ENCODE measurements around the gene SLC35B1.

The SLC35B1 gene, protein sequence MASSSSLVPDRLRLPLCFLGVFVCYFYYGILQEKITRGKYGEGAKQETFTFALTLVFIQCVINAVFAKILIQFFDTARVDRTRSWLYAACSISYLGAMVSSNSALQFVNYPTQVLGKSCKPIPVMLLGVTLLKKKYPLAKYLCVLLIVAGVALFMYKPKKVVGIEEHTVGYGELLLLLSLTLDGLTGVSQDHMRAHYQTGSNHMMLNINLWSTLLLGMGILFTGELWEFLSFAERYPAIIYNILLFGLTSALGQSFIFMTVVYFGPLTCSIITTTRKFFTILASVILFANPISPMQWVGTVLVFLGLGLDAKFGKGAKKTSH

DNA sequence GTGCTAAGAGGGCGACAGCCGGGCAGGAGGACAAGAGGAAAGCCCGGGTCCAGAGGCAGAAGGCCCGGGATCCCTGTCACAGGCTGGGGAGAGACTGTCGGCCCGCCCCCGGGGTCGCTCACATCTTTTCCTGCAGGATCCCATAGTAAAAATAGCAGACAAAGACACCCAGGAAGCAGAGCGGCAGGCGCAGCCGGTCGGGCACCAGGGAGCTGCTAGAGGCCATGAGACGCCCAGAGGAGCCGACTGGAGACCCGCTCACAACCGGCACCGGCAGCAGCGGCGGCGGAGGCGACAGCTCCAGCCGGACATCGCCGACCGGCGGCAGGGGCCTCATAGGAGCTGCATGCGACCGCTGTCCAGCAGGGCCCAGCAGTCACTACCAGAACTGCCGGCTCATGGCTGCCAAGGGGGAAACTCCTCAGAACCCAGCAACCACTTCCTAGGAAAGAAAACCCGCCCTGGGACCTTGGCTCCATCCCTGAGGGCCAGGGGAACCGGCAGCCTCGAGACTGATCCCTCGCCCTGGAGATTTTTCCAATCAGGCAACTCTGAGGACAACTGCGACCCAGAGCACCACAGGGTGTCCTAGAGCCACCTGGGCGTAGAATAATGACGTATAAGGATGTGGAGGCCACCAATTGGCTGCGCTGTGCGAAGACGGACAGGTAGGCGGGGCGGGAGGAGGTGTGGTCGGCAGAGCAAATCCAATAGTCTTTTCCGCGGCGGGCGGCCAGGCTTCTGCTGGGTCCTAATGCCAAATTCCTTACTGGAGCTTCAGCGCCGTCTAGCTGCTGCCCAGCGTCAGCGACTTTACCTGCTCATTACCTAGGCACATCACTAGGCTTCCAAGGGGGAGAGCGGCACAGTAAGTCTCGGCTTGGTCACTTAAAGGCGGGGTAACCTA is at the start of gene SLC35B1:
SLC35B1 (minus strand) TSS at position 357 of the 907 bp plus-strand sequence; CDS start at position 226, 131 bp downstream.
- peak; percentile 99 for DNase-seq

DNA sequence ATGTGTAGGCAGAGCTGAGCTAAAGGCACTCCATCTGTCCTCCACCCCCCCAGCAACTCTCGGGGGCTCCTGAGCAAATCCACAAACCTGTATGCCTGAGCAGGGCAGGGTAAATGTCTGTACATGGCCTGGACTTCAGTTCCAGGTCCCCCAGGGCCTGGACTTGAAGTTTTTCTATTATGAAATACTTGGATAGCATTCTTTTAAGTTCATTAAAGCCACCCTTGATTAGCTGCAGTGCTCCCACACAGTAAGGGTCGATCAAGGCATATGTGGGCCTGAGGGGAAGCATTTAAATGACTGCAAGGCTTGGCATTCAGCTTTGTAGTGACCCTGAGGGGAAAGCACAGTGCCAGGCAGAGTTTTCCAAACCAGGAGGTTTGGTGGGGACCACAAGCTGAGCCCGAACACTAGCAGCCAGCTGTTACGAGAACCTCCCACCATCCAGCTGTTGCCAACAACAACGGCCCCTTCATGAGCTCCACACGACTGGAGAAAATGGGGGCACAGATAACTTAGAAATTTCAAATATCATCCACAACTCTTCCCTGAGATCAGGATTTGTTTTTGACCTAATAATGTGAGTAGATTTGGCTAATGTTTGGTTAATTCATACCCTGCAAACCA is 49.5 kb upstream of the SLC35B1 start:
- DNase-seq: no peak

DNA sequence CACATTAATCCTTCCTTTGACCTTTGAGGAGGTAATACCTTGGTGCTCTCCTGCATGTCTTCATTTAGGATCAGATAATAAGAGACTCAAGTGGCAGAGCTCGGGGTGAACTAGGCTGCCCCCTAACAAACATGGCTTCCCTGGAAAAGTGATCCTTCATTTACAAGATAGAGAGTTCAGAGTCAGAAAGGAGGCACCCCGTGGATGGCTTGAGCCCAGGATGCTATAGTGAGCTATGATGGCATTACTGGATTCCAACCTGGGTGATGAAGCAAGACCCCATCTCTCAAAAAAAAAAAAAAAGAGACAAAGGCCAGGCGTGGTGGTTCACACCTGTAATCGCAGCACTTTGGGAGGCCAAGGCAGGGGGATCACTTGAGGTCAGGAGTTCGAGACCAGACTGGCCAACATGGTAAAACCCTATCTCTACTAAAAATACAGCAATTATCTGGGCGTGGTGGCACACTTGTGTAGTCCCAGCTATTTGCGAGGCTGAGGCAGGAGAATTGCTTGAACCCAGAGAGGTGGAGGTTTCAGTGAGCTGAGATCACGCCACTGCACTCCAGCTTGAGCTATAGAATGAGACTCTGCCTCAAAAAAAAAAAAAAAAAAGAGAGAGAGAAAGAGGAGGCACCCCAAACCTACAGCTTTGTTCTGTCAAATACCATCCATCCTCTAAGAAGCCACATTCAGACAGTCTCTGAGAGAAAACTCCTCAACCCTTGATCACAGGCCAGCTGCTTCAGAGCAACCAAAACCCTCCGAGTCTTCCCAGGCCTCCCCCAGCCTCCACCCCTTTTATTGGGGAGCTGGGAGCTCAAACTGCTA is 48.8 kb upstream of the SLC35B1 start:
- DNase-seq: no peak

DNA sequence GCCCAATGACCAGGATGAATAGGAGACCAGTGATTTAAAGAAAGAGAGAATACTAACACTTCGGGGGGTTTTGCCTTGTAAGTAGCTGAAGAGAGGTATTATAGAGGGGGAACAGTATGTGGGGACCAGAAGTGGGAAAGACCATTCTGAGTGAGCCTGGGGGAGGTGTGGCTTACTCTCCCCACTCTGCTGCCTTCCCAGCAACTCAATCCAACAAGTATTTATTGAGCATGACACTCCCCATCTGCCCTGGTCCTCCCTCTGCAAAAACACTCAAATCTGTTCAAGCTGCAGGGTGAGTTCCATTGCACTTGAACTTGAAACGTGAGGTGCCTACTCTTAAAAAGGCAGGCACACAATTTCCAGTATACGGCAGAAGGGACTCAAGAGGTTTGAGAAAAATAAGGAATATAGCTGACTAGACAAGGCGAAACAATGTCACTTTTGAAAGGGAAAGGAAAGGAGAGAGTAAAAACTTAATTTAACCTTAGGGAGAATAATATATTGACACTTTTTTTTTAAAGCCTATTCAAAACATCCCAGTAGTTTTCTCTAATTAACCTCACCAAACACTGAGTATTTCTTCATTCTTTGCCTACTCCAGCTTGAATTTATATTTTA is 48.0 kb upstream of the SLC35B1 start:
- DNase-seq: no peak

DNA sequence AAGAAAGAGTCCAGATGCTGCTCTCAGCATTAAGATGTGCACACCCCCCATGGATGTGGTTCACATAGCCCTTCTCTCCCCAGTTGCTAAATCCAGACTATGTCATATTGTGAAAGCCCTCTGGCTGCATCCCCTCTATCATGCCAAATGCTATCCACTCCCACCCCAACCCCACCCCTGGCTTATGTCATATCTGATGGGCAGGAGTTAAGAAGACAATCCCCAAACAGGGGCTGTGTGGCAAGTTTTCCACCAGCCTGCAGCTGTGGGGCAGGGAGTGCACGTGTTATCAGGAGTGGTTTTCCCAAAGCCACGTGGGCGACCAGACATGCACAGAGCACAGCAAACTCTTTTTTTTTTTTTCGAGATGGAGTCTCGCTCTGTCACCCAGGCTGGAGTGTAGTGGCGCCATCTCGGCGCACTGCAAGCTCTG is 46.2 kb upstream of the SLC35B1 start:
- DNase-seq: no peak

DNA sequence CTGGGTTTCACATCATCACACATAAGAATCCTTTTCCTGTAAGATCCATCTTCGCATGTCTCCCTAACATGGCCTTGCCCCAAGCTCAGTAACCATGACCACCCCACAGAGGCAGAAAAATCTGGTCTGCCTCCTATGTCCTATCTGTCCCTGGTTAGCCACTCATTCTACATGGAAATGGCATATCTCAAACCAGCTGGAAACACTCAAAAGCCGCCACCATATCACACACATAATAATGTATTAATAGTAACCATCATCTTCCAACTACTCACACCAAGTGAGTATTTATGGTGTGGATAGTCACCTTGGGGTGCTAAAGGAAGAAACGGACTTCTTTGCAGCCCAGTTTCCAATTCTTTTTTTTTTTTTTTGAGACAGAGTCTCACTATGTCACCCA is 44.7 kb upstream of the SLC35B1 start:
- no peak for DNase-seq

DNA sequence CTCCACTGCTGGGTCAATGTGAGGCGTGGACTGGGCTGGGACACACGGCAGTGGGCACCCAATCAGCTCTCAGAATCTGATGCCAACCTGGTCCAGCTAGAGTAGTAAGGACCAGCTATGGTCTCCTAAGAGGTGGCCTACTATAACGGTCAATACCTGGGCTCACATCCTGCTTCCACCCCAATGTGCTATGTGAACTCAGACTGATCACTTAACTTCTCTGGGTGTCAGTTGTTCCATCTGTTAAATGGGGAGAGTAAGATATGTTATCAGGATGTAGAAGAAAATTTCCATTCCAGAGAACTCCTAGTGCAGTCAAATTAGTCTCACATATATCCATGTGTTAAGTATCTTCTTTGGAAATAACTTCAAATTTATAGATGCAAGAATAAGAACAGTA is 42.0 kb upstream of the SLC35B1 start:
- no peak for DNase-seq

DNA sequence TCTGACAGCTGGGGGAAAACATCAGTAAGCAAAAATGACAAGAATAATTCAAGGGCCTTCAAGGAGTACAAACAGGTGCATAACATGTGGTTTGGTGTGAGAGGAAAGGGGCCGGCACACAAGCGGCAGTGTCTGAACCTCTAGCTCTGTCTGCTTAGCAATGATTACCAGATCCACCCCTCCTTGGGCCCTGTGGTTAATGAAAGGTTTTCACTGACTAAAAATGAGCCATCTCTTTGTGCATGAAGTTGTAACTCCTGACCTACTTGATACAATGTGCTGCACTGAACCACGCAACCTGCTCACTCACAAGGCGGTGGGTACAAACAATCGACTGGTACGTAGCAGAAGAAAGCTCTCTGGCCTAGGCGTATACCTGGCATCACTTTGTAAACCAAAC is 41.0 kb upstream of the SLC35B1 start:
- DNase-seq: peak; percentile 55

DNA sequence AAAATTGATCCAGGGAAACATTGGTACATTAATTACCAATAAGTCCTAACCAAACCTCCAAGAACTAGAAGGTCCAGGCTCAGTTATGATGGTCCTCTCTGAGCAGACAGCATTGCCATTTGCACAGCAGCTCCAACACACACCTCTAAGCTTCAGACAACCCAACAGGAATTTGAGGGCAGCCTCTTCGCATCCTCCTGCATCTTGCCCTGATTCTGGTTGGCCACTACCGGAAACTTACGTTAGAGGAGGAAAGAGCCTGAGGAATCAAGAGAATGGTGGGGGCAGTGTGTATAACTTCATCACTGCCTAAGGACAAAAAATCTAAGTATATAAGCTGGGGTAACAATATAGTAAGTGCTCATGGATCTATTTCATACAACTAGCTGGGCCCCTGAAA is 40.5 kb upstream of the SLC35B1 start:
- peak; percentile 23 for DNase-seq

DNA sequence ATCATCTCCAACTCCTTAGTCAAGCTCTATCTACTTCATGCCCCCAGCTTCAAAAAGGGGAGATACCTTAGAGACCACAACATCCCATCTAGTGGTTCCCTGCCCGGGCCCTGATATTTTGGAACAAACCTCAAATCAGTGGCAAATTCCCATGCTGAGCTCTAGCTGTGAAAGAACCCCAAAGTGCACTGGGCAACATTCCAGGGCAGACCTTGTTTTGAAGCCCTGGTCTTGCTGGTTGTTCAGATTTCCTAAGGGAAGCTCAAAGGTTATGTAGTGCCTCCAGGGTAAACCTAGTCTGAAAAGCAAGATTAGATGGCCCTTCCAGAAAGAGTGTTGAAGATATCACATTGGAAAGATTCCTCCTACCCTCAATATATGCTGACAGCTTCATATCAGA is 39.9 kb upstream of the SLC35B1 start:
- no peak for DNase-seq

DNA sequence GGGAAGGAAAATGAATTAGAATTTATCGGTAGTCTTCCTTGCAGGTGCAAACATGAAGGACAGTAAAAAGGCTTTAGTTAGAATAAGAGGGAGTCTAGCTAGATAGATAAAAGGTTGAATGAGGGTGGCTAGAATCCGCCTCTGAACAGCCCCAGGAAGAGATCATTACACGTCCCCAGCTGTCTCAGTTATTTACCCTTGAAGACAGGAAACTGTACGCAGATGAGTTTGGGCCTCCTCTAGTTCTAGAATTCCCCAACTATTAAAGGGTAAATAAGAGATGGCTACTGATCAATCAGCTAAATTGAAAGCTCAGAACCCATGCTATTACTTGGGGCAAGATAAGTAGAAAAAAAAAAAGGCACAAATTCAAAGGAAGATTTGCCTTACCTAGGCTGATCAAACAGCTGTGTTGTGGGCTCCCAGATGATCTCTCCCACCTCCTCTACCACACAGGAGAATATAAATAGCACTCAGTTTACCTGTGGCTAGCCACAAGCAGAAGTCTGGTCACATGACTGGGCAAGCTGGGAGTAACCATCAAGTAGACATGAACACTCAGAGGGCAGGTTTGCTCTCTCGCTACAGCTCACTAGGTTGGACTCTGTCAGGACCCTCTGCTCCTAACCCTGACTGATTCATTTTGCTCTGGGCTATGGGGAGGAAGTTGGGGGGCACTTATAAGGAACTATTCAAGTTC is 39.2 kb upstream of the SLC35B1 start:
- no peak for DNase-seq

DNA sequence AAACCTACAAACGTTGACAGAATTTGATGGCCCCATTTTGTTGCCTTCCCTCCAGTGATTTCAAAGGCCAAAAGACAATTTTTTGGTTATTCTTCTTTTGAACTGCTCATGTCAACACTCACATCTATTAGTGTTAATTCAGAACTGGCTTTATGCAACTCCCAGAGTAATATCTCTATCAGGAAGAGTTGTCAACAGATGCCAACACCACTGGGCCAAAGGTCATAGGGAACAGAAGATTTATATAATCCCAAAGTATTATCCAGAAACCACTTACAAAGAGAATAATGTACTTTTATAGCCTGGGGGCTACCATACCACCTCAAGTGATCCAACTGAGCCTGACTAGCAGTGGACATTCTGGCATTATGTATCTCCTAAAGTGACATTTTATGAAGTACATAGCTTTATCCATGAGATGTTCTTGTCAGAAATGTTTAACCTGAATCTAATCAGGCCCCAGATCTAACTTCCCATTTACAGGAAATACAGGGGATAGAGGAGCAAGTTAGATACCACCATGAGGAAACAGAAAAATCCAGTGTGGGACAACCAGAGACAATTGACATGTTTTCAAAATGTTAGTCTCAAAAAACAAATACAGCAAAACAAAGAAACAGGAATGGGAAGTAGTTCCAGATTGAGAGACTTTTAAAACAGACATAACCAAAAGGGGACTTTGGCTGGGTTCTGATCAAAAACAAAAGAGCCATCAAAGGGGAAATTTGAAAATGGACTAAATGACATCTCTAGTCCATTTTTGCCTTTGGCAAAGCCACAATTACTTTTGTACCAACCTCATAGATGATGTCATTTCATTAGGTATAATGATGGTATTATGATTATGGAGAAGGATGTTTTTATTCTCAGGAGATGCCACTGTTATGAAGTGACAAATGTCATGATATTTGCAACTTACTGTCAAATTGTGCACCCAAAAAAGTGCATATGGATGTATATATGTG is 37.7 kb upstream of the SLC35B1 start:
- DNase-seq: no peak

DNA sequence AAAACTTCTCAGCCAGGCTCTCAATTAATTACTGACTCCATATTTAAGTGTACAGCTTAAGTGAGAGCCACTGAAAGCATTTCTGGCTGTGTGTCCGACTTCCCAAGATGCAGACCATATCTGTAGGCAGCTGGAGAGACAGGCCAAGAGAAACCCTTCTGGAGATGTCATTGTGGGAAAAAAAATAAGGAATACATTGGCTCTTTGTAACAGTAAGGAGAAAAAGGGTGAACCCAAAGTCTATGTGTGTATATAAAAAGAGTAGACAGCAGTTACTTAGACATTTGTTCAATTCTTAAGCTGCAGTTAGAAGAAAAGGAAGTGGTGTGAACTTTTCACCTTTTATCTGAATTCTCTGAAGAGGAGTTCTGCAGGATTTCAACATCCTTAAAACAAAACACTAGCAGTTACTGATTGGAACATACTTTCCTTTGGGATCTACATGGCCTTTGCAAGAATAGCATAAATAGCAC is 34.4 kb upstream of the SLC35B1 start:
- DNase-seq: no peak

DNA sequence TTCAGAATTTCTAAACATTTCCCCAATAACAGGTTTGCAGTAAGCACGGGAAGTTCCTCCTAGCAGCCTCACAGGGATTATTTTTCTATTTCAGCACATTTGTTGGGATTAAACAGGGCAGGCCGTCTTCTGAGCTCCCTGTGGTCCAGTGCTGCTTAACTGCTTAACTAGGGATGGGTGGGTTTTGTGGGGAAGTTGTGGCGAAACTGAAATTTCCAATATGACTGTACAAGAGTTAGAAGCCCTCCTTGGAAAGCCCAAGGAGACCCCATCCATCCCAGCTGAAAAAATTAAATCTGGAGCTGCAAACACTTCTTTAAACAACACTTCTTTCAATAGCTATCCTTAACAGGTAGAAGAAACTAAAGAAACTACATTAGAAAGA is 33.9 kb upstream of the SLC35B1 start:
- DNase-seq: no peak

DNA sequence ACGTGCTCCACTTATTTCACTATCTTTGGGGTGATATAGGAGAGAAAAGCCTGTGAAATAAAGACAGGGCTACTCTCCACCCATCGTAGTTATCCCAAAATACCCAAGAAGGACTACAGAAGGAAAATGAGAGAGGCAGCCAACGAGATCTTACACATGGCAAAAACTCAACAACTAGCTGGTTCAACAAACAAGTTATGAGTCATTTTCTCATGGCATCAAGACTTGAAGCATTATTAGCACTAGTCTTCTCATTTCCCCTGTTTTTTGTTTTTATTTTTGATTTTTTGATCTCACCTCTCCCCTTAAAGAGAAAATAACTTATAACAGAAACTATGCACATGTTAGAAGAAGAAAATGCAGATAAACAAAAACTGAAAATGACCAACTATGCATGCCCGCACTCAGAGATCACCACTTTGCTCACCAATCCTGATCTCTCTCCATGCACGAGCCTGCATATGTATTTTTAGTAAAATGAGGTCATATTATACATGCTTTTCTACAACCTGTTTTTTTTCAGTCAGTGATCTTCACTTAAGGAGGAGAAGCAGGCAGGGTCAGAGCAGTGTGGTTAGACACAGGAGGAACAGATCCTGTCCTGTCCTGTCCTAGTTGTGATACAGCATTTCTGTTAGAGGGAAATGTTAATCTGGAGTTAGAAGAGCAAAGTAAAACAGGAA is 33.4 kb upstream of the SLC35B1 start:
- DNase-seq: no peak

DNA sequence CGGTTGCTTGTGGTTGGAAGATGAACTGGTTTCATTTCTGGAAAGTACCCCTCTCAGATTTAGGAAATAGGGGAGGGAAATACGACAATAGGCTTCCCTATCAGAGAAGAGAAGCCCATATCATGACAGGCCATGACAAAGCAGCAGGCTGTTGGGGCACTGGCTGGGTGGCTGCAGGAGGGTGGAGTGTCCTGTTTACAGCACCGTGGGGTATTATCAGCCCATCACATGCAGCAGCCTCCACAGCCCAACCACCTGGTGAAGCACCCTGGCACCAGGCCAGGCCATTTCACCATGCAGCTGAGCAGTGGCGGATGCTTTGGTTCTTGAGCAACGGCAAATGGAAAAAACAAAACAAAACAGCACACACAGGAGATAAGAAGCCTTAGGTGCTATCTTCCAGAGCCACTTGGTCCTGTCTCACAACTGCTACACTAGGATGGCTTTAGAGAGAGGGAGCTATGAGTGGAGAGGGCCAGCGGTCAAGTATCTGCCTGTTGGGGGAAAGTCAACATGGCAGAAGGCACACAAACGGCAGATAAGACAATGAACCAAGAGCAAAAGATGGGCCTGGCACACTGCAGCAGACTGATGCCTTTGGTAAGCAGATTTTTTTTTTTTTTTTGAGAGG is 32.0 kb upstream of the SLC35B1 start:
- peak; percentile 95 for DNase-seq

DNA sequence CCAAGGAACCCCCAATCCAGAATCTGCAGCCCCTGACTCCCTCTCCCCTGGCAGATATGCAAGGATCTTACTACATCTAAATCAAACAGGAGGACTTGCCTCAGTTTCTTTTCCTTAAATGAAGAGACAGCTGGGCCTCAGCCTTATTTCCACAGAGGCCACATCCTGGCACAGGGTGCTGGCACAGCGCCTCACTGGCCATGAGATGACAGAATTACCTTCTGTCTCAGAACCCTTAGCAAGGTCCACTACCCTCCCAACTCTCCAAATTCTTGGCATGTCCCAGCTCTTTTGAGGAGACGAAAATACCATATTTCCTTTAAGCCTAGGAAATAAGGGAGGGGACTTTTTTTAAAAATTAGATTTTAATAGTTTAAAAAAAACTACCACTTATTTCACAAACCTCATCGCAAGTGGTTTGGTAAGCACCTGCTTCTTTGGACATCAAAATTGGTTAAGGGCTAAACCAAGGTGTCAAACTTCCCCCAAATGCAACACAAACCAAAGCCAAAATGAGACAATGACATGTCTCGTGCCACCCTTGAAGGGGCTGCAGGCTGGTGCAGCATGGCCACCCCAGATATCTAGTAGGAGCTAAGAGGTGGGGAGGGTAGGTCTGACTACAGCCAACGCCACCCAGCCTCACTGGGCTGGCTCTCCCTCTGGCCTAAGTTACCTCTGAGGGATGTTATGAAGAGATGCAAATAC is 30.8 kb upstream of the SLC35B1 start:
- no peak for DNase-seq
